ENCODE data around the gene KCNH4.

DNA sequence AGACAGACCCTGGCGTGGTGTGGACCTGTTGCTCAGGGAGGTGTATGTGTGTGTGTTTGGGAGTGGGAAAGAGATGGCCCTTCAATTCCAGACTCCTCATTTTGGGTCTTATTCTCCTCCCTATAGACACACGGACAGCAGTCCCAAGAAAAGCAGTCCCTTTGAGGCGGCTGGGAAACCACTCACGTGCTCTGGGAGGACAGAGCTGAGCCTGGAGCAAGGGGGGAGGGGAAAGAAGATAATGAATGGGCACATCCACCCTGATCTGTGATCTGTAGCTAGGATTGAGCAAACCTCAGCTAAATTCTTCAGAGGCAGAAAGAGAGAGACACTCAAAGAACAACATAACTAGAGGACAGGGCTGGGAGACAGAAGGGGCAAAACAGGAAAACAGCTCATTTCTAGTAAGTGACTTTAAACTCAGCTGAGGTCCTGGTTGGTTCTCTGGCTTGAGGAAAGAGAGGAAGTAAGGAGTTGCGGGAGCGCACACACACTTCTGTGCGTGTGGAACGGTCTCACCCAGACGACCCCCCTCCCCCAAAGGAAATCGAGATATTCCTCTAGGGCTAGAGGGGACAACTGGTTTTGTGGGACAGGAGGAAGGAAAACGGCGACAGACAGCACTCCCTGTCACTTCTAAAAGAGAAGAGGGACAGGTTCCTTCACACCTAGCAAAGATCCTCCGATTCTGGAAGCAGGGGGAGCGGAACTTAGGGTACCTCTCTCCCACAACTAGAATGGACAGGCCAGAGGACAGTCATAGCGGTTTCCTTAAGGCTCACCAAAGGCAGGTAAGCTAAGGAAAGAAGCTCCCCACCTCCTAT is 26.8 kb downstream of the KCNH4 start:
- TF ChIP-seq CTCF (IDR thresholded peaks at IDR 0.05) (no peak), EZH2 (IDR thresholded peaks at IDR 0.05; ENCODE audit: borderline replicate concordance, insufficient read depth, low read depth, low read length, poor library complexity, severe bottlenecking) (no peak)

Measured in B cell (primary cell).